GM19467 (cell line): Measurements from ENCODE around the gene THBS2.
"Not testable (repeated sequence)": the region's sequence is repeated elsewhere in the genome, so short reads cannot be mapped to it uniquely, and the experiment has no call there.

ENCODE experiments used
- ATAC-seq: cut with Tn5 transposase; IDR thresholded peaks from one replicate; pipeline ENCODE4 v1.9.1; 2021; ENCODE audit warnings: mild to moderate bottlenecking, moderate library complexity; ENCODE audit not compliant: unreplicated experiment

The THBS2 gene

GRCh38 chr6:169273511-169273910 lies 19.9 kb upstream of the THBS2 start:
- ATAC-seq, result no peak

DNA sequence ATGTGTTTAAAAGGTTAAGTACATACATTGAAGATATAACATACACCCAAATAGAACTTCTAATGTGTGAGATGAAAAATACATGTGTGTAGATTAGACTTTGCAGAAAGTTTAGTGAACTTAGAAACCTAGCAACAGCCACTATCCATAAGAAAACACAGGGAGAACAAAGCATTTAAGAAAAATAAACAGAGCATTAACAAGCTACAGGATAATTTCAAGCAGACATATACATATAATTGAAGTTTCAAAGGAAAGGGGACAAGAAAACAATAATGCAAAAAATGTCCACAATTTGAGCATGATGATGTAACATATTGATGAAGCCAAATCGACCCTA lies 18.2 kb upstream of the THBS2 start:
- ATAC-seq, result no peak

DNA sequence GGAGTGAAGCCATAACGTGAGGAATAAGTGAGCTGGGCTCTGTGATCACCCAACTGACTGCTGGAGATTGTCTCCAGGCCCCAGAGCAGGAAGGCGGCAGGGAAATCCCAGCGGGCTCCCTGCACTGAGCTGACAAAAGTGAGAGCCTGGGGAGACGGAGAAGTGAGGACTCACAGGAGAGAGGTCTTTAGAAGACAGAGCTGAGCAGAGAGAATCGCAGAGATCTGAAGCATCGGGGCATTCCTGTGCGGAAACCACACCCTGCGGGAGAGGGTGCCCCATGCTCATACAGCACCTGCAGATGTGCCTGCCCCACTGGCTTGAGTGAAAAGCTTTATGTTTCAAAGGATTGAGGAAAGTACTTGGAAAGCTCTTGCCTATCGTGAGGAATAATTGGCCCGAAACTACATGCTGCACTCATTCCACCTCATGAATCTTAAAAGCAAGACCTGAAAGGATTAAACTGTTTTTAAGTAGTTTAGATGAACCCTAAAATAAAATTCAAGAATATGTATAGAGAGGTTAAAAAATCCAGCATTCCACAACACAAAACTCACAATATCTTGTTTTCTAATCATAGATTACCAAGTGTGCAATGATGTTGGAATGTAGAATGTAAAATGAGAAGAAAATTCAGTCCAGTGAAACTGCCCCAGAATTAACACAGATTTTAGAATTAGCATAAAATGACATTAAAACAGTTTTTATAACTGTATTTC lies 17.7 kb upstream of the THBS2 start:
- no peak for ATAC-seq

DNA sequence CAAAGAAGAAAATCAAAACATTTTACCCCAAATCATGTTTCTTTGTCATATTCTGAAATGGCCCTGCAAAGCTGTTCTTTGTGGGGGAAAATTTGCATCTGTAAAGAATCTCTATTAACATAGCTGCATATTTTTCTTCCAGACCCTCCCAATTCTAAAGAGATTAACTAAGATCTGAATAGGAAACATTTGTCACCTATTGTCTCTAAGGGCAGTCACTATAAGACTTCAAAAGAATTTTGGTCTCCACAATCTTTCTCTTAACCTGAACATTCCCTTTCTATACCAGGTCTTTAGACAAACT lies 16.4 kb upstream of the THBS2 start:
- not testable (repeated sequence) for ATAC-seq

- no peak for ATAC-seq
Observed at GRCh38 chr6:169269180-169270076, 15.8 kb upstream of the THBS2 start.

GRCh38 chr6:169268276-169268675 lies 14.6 kb upstream of the THBS2 start:
- no peak for ATAC-seq

DNA sequence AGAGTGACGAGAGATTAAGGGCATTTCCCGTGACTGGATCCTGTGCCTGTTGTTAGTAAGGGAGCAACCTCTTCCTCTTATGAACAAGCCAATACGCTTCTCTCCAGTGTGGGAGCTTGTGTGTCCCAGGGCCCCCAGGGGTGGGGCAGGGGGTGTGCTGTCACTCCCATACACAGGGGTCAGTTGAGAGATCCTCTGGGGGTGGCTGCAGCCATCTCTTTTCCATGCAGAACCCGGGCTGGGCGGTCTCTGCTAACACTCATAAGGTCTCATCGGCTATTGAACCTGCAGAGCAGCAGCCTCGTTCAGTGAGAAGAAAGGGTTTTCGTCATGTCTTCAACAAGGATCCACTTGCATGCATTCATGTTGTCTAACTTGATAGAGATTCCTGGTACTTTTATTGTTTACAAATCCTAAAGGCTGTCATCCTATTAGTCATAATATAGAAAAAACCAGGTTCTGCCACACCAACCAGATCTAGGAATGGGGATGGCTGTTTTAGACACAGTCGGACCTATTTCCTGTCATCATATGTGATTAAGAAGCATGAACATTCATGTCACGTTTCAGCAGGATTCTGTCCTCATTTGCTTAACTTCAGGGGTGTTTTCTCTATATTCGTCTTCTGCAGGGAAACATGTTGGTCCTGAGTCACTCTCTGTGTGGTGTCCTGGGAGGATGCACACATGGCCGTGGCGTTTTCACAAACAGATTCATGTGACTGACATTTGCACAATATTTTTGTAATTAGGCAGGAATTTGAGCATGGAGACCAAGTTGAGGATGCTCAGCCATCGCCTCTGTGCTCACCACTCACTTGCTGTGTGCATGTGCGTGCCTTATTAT lies 13.3 kb upstream of the THBS2 start:
- no peak for ATAC-seq

DNA sequence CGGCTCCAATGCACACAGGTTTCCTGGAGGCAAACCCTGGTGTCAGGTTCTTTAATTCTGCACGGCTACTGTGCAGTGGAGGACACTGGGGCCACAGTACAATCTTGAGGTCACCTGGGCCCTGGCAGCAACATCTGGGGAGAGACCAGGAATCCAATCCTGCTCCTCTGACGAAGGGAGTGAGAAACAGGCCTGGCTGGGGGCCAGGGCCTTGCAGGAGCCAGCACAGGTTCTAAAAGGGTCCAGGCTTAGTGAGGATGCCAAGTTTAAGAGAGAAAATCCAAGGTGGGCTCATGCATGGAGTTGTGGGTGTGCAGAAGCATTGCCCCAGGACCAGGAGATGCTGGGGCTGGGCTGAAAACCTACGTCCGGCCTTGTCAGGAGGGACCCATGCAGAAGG lies 12.6 kb upstream of the THBS2 start:
- ATAC-seq, result no peak

DNA sequence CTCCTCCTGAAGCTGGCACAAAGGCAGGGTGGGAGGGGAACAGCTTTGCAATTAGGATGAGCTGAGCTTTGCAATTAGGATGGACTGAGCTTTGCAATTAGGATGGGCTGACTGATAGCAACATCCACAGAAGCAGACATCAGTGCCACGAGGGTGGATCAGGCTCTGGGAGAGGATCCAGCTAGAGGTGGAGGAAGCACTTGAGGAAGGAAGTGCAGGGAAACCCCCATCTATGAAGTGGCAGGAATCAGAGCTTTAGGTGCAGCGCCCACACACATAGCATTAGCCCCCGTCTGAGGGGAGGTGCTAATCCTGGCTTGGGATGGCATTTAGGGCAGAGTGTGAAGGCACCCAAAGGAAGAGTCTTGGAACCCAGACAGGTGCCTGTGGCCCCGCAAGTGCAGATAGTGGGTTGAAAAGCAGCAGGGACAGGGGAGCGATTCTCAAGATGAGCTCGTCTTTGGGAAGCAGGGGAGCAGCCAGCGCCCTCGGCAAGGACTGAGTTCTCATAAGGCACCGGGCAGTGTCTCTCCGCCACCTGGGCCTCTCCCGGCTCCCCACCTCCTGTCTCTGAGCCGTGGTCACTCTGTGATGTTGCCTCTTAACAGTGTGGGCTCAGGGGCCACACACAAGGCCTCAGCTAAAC lies 12.0 kb upstream of the THBS2 start:
- no peak for ATAC-seq

- ATAC-seq, result no peak
Observed at GRCh38 chr6:169263836-169264608, 10.4 kb upstream of the THBS2 start.

- ATAC-seq, result no peak
Observed at GRCh38 chr6:169263374-169263773, 9.7 kb upstream of the THBS2 start.

GRCh38 chr6:169262602-169263001 lies 9.0 kb upstream of the THBS2 start:
- not testable (repeated sequence) for ATAC-seq

- no peak for ATAC-seq
Observed at GRCh38 chr6:169256518-169256917, 2.9 kb upstream of the THBS2 start.

GRCh38 chr6:169256061-169256460 lies 2.4 kb upstream of the THBS2 start:
- ATAC-seq, result no peak

DNA sequence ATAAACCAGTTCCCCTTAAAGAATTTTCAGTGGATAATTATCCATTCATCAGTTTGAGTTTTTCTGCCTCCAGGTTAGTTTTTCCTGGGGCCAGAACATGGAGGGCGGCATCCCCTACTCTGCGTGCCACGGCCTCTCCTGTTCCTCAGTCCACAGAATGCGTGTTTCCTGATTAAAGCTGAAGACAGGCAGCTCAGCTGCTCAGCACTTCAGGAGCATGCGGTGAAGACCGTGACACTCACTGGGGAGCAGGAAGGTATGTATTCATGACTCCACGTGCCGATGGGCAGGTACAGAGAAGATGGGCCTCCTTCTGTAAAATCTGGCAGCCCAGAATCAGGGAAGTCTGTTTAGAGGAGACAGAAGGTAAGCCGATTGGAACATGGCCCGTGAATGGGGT lies 2.0 kb upstream of the THBS2 start:
- ATAC-seq, result no peak

DNA sequence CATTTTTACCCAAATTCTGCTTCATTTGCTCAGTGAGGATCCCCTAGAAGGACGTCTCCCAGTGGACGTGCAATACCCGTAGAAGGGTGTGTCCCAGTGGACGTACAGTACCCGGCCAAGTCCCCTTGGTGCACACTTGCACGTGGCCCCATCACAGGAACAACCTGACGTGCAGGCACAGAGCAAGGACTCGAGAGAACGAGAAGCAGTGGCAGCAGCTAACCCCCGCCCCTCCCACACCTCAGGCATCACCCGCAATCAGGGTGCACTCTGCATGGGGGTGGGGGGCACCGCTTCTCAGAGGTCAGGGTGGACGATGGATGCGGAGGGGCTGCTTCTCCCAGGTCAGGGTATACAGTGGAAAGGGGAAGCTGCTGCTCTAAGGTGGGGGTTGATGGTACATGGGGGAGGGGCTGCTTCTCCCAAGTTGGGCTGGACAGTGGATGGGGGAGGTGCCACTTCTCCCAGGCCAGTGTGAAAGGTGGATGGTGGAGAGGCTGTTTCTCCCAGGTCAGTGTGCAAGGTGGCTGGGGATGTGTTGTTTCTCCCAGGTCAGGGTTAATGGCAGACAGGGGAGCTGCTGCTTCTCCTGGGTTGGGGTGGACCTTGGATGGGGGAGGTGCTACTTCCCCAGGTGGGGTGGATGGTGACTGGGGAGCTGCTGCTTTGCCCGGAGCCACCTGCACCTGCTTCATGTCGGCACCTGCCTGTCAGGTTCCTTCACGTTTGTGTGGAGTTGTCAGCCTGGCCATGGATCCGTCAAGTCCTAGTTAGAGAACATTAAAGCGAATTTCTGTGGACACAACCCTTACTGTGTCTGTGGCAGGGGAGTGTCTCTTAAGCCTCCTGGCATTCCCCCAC lies 1.0 kb upstream of the THBS2 start:
- no peak for ATAC-seq

- ATAC-seq, result no peak
Observed at GRCh38 chr6:169252505-169253189, 999 bp downstream of the THBS2 start.

- no peak for ATAC-seq
Observed at GRCh38 chr6:169251822-169252504, 1.7 kb downstream of the THBS2 start.
